Activated CD4-positive, CD25-positive, alpha-beta regulatory T cell treated with anti-CD3 and anti-CD28 coated beads, Interleukin-2, amount 50 U/mL, for 16 hours (primary cell): Measurements from ENCODE around the gene GSTM1.
"Not testable (repeated sequence)": the region's sequence is repeated elsewhere in the genome, so short reads cannot be mapped to it uniquely, and the experiment has no call there.

Experiments
- DNase-seq: peaks from one replicate; pipeline ENCODE4 v3.0.0-alpha.2; 2020; ENCODE audit warnings: low read depth, low spot score

Gene GSTM1

GRCh38 chr1:109659997-109660690, 27.5 kb upstream of the GSTM1 start:
- no peak for DNase-seq

- DNase-seq: not testable (repeated sequence)
These were observed 27.0 kb upstream of the GSTM1 start for GRCh38 chr1:109660691-109661026.

- no peak for DNase-seq
These were observed 26.2 kb upstream of the GSTM1 start for GRCh38 chr1:109661391-109661790.

GRCh38 chr1:109664671-109665070, 22.9 kb upstream of the GSTM1 start:
- no peak for DNase-seq

GRCh38 chr1:109667452-109668122, 20.0 kb upstream of the GSTM1 start, which contains the start of gene GSTM2:
Gene GSTM2, plus strand, starts transcription at chr1:109668057. Its CDS starts 59 bp downstream, at chr1:109668116.
- DNase-seq: peak; percentile 36

GRCh38 chr1:109668123-109668775, 19.4 kb upstream of the GSTM1 start:
- no peak for DNase-seq

- no peak for DNase-seq
These were observed 18.2 kb upstream of the GSTM1 start for GRCh38 chr1:109669246-109669948.

GRCh38 chr1:109669949-109670302, 17.7 kb upstream of the GSTM1 start:
- DNase-seq: not testable (repeated sequence)

- no peak for DNase-seq
These were observed 16.6 kb upstream of the GSTM1 start for GRCh38 chr1:109671067-109671466.

- not testable (repeated sequence) for DNase-seq
These were observed 13.8 kb upstream of the GSTM1 start for GRCh38 chr1:109673861-109674260.

GRCh38 chr1:109676683-109677381, 10.8 kb upstream of the GSTM1 start:
- DNase-seq: not testable (repeated sequence)

GRCh38 chr1:109677459-109677858, 10.2 kb upstream of the GSTM1 start:
- DNase-seq: no peak

- DNase-seq: not testable (repeated sequence)
These were observed 9.0 kb upstream of the GSTM1 start for GRCh38 chr1:109678637-109679036.

- DNase-seq: not testable (repeated sequence)
These were observed 2.8 kb upstream of the GSTM1 start for GRCh38 chr1:109684777-109685176.

GRCh38 chr1:109685399-109685798, 2.2 kb upstream of the GSTM1 start:
- not testable (repeated sequence) for DNase-seq

- DNase-seq: not testable (repeated sequence)
These were observed 1.7 kb upstream of the GSTM1 start for GRCh38 chr1:109685890-109686289.

- DNase-seq: not testable (repeated sequence)
These were observed 508 bp upstream of the GSTM1 start for GRCh38 chr1:109687109-109687508.

- no peak for DNase-seq
These were observed 2.3 kb downstream of the GSTM1 start for GRCh38 chr1:109689844-109690405.

- DNase-seq: no peak
These were observed 4.1 kb downstream of the GSTM1 start for GRCh38 chr1:109691759-109692158.

- not testable (repeated sequence) for DNase-seq
These were observed 6.8 kb downstream of the GSTM1 start for GRCh38 chr1:109694400-109694799.

GRCh38 chr1:109695138-109695537, 7.5 kb downstream of the GSTM1 start:
- not testable (repeated sequence) for DNase-seq
